WTC11 (cell line): ENCODE results near the gene INTS12.

Source experiments
- FOXJ3 ChIP-seq: sonication (generic); formaldehyde crosslinking; IDR thresholded peaks from 2 replicates; pipeline ENCODE4 v1.9.0; 2021; ENCODE audit warnings: missing genetic modification reagents, mild to moderate bottlenecking, borderline replicate concordance
- NFE2L1 ChIP-seq: sonication (generic); formaldehyde crosslinking; IDR thresholded peaks from 2 replicates; pipeline ENCODE4 v1.8.1; 2023; ENCODE audit warnings: missing genetic modification reagents
- TF ChIP-seq, protein P1 (sequence below): sonication (generic); formaldehyde crosslinking; IDR thresholded peaks from 2 replicates; pipeline ENCODE4 v1.8.0; 2022; ENCODE audit warnings: mild to moderate bottlenecking, missing genetic modification reagents
- TF ChIP-seq, protein P2 (sequence below): fragments of 200-600 bp; IDR thresholded peaks from 2 replicates; pipeline ENCODE4 v1.8.0; 2022; ENCODE audit warnings: antibody characterized with exemption
- TF ChIP-seq, protein P3 (sequence below): sonication (generic); formaldehyde crosslinking; conservative IDR thresholded peaks from 2 replicates; pipeline ENCODE4 v1.8.1; 2023; ENCODE audit warnings: mild to moderate bottlenecking, low read depth, missing genetic modification reagents, moderate library complexity
- TF ChIP-seq, protein P4 (sequence below): sonication (generic); formaldehyde crosslinking; conservative IDR thresholded peaks from 2 replicates; pipeline ENCODE4 v1.8.1; 2022; ENCODE audit warnings: mild to moderate bottlenecking, missing genetic modification reagents
- TF ChIP-seq, protein P5 (sequence below): sonication (generic); formaldehyde crosslinking; IDR thresholded peaks from 2 replicates; pipeline ENCODE4 v1.8.1; 2022; ENCODE audit warnings: mild to moderate bottlenecking, moderate library complexity, missing genetic modification reagents

DNA sequence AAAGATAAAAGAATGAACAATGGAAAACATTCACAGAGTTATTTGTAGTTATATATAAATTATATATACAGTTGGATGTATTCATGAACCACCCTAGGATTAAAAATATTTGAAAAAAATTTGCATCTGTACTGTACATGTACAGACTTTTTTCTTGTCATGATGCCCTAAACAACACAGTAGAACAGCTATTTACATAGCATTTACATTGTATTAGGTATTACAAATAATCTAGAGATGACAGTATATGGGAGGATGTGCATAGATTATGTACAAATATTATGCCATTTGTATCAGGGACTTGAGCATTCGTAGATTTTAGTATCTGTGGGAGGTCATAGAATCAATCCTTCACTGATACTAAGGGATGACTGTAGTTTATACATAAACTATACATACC is 44.9 kb upstream of the INTS12 start:
- TF ChIP-seq, protein P1, sequence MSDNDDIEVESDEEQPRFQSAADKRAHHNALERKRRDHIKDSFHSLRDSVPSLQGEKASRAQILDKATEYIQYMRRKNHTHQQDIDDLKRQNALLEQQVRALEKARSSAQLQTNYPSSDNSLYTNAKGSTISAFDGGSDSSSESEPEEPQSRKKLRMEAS = no peak
- TF ChIP-seq, protein P2, sequence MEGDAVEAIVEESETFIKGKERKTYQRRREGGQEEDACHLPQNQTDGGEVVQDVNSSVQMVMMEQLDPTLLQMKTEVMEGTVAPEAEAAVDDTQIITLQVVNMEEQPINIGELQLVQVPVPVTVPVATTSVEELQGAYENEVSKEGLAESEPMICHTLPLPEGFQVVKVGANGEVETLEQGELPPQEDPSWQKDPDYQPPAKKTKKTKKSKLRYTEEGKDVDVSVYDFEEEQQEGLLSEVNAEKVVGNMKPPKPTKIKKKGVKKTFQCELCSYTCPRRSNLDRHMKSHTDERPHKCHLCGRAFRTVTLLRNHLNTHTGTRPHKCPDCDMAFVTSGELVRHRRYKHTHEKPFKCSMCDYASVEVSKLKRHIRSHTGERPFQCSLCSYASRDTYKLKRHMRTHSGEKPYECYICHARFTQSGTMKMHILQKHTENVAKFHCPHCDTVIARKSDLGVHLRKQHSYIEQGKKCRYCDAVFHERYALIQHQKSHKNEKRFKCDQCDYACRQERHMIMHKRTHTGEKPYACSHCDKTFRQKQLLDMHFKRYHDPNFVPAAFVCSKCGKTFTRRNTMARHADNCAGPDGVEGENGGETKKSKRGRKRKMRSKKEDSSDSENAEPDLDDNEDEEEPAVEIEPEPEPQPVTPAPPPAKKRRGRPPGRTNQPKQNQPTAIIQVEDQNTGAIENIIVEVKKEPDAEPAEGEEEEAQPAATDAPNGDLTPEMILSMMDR = no peak
- TF ChIP-seq FOXJ3 (no peak), NFE2L1 (no peak)
- TF ChIP-seq, protein P3, sequence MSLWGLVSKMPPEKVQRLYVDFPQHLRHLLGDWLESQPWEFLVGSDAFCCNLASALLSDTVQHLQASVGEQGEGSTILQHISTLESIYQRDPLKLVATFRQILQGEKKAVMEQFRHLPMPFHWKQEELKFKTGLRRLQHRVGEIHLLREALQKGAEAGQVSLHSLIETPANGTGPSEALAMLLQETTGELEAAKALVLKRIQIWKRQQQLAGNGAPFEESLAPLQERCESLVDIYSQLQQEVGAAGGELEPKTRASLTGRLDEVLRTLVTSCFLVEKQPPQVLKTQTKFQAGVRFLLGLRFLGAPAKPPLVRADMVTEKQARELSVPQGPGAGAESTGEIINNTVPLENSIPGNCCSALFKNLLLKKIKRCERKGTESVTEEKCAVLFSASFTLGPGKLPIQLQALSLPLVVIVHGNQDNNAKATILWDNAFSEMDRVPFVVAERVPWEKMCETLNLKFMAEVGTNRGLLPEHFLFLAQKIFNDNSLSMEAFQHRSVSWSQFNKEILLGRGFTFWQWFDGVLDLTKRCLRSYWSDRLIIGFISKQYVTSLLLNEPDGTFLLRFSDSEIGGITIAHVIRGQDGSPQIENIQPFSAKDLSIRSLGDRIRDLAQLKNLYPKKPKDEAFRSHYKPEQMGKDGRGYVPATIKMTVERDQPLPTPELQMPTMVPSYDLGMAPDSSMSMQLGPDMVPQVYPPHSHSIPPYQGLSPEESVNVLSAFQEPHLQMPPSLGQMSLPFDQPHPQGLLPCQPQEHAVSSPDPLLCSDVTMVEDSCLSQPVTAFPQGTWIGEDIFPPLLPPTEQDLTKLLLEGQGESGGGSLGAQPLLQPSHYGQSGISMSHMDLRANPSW (CRISPR knock-in tag) = no peak
- TF ChIP-seq, protein P4, sequence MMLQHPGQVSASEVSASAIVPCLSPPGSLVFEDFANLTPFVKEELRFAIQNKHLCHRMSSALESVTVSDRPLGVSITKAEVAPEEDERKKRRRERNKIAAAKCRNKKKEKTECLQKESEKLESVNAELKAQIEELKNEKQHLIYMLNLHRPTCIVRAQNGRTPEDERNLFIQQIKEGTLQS = no peak
- TF ChIP-seq, protein P5, sequence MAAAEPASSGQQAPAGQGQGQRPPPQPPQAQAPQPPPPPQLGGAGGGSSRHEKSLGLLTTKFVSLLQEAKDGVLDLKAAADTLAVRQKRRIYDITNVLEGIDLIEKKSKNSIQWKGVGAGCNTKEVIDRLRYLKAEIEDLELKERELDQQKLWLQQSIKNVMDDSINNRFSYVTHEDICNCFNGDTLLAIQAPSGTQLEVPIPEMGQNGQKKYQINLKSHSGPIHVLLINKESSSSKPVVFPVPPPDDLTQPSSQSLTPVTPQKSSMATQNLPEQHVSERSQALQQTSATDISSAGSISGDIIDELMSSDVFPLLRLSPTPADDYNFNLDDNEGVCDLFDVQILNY (CRISPR knock-in tag) = no peak
